Left renal pelvis (tissue), 4 donors: ENCODE data around the gene SLC25A4. TPM values are rescaled to one million over a fixed set of nuclear protein-coding genes. Genes with fewer than 3 reads are reported as not detected.
A peak's percentile ranks its signal among the peaks of the same experiment; 100 is the strongest.
"Not testable (repeated sequence)": the region's sequence is repeated elsewhere in the genome, so short reads cannot be mapped to it uniquely, and the experiment has no call there.

Experiments used
- DNase-seq, 4 donors: peaks; one replicate each; pipeline ENCODE4 v3.0.0-alpha.2; 2013; ENCODE audit warnings: low read depth in 4 of 4, low spot score in 3 of 4
- polyA plus RNA-seq, 4 donors: library from polyadenylated mRNA; unstranded; fragments of 120-200 nt; gene quantifications; one replicate each; pipeline ENCODE4 v1.2.1, GENCODE V29; 2013; ENCODE audit not compliant: insufficient read length in 4 of 4

SLC25A4 gene
- 10 to 100 TPM; 16.7 to 47.3 (median 43.7) TPM for polyA plus RNA-seq

GRCh38 chr4:185142912-185143600 lies at the start of gene SLC25A4:
TSS of gene SLC25A4 (plus strand) at chr4:185143266. CDS start at chr4:185143373, 107 bp downstream.
- peak in 3 of 4 donors; percentile 69 to 72 (median 72) for DNase-seq

- no peak for DNase-seq
These were observed 49.5 kb upstream of the SLC25A4 start for GRCh38 chr4:185093603-185094002.

GRCh38 chr4:185096032-185096653 lies 46.9 kb upstream of the SLC25A4 start:
- no peak for DNase-seq

GRCh38 chr4:185098474-185098873 lies 44.6 kb upstream of the SLC25A4 start:
- no peak for DNase-seq

GRCh38 chr4:185099024-185099682 lies 43.9 kb upstream of the SLC25A4 start:
- DNase-seq = no peak

- no peak for DNase-seq
These were observed 43.1 kb upstream of the SLC25A4 start for GRCh38 chr4:185099940-185100339.

- no peak for DNase-seq
These were observed 42.6 kb upstream of the SLC25A4 start for GRCh38 chr4:185100423-185100822.

GRCh38 chr4:185101354-185101890 lies 41.6 kb upstream of the SLC25A4 start:
- DNase-seq = no peak

GRCh38 chr4:185104733-185105132 lies 38.3 kb upstream of the SLC25A4 start:
- DNase-seq = no peak

GRCh38 chr4:185106353-185106752 lies 36.7 kb upstream of the SLC25A4 start:
- DNase-seq = no peak

- DNase-seq = not testable (repeated sequence)
These were observed 35.5 kb upstream of the SLC25A4 start for GRCh38 chr4:185107574-185107973.

- DNase-seq = no peak
These were observed 34.9 kb upstream of the SLC25A4 start for GRCh38 chr4:185108185-185108584.

GRCh38 chr4:185108669-185109068 lies 34.4 kb upstream of the SLC25A4 start:
- no peak for DNase-seq

- no peak for DNase-seq
These were observed 33.3 kb upstream of the SLC25A4 start for GRCh38 chr4:185109736-185110135.

- no peak for DNase-seq
These were observed 32.7 kb upstream of the SLC25A4 start for GRCh38 chr4:185110375-185110823.

- no peak for DNase-seq
These were observed 31.0 kb upstream of the SLC25A4 start for GRCh38 chr4:185112104-185112503.

- DNase-seq = no peak
These were observed 29.7 kb upstream of the SLC25A4 start for GRCh38 chr4:185113340-185113739.

GRCh38 chr4:185115827-185116232 lies 27.2 kb upstream of the SLC25A4 start:
- peak in 3 of 4 donors; percentile 67 to 80 (median 79) for DNase-seq

- DNase-seq = no peak
These were observed 25.6 kb upstream of the SLC25A4 start for GRCh38 chr4:185117300-185117934.

- DNase-seq = no peak
These were observed 24.2 kb upstream of the SLC25A4 start for GRCh38 chr4:185118876-185119275.

- DNase-seq = not testable (repeated sequence)
These were observed 23.6 kb upstream of the SLC25A4 start for GRCh38 chr4:185119467-185119866.
